SKM-1 treated with dmso at 0.1 percent for 144 hours (cell line): Measurements from ENCODE around the gene TBRG1.

Experiments used
- DNase-seq: peaks from one replicate; lab custom pipeline; 2025; ENCODE audit not compliant: unreplicated experiment; lab: John Stamatoyannopoulos, UW

TBRG1 gene

GRCh38 chr11:124612567-124613246 is 10.0 kb upstream of the TBRG1 start:
- DNase-seq = no peak

- no peak for DNase-seq
Observed at GRCh38 chr11:124618863-124619262, 3.8 kb upstream of the TBRG1 start.

DNA sequence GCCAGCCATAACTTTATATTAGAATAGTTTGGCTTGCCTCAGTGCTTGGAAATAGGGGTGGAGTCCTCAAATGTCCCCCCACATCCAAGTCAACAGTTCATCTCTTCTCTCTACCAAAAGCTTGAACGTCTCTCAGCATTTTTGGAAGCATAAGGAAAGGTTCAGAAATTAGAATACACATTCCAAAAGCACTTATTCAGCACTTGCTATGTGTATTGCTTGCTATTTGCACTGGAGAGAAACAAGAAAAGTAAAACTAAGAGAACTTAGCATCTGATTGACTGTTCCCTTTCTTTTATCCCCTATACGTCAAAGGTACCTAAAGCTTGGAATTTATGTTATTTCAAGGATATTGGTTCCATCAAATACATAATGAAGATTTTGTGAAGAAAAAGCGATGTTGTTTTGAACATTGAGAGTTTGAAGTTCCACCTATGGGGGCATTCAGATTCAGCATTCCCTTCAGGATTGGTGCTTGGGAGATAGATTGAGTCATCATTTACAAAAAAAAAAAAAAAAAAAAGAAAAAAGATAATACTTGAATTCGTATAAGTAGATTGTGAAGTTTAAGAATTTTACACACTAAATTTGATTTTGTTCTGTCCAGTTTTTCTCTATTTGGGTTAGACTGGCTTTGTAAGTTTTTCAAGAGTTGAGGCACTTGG is 1.3 kb downstream of the TBRG1 start:
- no peak for DNase-seq

GRCh38 chr11:124625504-124626168 is 3.0 kb downstream of the TBRG1 start:
- no peak for DNase-seq

GRCh38 chr11:124627546-124627945 is 4.9 kb downstream of the TBRG1 start:
- peak; percentile 28 for DNase-seq

DNA sequence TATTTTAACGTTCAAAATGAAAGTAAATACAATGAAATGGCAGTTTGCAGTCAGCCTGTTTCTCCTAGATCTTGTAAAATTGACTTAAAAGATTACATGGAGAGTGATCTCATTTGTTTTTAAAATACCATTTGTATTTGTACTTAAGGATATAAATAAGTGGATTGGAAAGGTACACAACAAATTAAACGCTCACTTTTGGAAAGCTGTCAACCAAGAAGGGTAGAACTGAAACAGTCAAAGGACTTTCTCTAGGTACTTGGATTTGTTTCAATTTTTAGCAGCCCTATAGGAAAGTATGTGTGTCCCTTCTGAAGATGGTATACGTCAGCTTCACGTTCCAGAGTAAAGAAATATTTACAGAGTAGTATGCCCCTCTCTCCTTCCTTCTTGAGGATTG is 7.3 kb downstream of the TBRG1 start:
- DNase-seq = no peak

GRCh38 chr11:124633355-124633754 is 10.7 kb downstream of the TBRG1 start:
- DNase-seq = no peak

DNA sequence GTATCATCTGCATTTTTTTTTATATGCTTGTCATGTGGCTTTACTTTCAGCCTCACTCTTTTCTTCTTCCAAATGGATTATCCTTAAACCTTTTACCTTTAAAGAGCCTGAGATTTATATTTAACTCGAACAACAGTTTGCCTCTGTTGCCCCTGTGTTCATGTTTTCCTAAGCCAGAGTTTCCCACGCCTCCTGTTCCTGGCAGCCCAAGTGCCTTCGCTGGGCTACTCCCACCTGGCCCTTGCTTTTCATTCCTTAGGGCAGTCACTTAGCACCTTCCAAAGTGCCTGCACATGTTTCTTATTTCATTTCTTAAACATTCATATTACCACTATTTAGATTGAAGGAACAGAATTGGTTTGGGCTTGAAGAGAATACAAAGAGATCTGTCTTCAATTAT is 13.3 kb downstream of the TBRG1 start:
- no peak for DNase-seq

- no peak for DNase-seq
Observed at GRCh38 chr11:124638500-124638899, 15.8 kb downstream of the TBRG1 start.

GRCh38 chr11:124639186-124639585 is 16.5 kb downstream of the TBRG1 start:
- no peak for DNase-seq

GRCh38 chr11:124640666-124641065 is 18.0 kb downstream of the TBRG1 start:
- no peak for DNase-seq

GRCh38 chr11:124642628-124643027 is 20.0 kb downstream of the TBRG1 start:
- no peak for DNase-seq

- no peak for DNase-seq
Observed at GRCh38 chr11:124643042-124643604, 20.5 kb downstream of the TBRG1 start.

DNA sequence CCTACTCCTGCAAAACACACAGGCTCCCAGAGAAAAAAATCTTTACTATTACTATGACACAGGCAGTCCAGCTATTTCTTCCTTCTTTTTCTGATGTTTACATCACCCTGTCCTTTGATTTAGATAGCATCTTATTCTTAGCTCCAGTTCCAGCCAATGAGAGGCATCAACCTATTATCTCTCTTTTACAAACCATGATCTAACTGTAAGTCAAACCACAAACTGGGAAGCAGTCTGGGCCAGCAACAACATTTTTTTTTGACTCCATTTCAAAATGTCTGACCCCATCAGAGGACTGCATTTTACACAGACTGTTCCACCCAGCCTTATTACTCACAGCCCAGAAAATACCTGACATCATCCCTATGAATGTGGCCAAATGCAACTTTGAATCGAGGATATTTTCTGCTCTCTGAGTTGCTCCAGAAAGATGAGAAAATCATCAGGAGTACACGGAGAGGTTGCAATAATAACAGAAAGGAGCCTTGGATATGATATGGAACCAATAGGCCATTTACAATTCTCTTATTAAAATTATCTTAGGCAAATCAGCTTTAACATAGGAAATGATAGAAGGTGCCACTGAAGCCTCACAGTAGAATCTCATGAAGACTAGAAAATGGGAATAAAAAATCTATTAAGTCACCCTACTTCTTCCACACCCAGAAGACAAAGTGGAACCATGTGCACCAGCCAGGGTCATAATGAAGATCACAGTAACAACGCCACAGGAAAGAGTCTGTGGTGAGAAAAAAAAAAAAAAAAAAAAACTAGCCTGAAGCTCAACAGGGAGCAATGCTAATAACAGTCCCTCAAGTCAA is 21.2 kb downstream of the TBRG1 start:
- no peak for DNase-seq

GRCh38 chr11:124644426-124645280 is 22.0 kb downstream of the TBRG1 start:
- peak; percentile 58 for DNase-seq

GRCh38 chr11:124646148-124646547 is 23.5 kb downstream of the TBRG1 start:
- DNase-seq = no peak

DNA sequence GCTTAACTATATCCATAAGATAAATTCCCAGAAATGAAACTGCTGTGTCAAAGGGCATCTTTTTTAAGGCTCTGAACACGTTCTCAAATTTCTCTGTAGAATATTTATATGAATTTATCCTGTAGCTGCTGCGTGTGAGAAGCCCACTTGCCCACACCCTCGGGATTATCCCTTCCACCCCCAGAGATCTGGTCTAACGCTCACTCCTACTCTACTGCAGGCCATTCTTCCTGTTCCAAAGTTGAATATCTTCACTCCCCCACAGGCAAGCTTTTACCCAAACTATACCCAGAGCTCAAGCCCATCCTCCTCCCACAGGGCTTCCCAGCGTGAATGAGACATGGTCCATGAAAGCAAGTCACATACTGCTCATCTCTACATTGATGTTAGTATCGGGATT is 25.9 kb downstream of the TBRG1 start:
- no peak for DNase-seq

- DNase-seq = no peak
Observed at GRCh38 chr11:124656774-124657630, 34.3 kb downstream of the TBRG1 start.

- DNase-seq = no peak
Observed at GRCh38 chr11:124657904-124658303, 35.2 kb downstream of the TBRG1 start.
